ENCODE measurements around the gene TBC1D16. TPM values are rescaled to one million over a fixed set of nuclear protein-coding genes. Genes with fewer than 3 reads are reported as not detected.

The TBC1D16 gene
- total RNA-seq, 1 experiment from 2014 or later: 85.8 TPM

GRCh38 chr17:79951361-79952264 lies 84.1 kb downstream of the TBC1D16 start:
- DNase-seq: peak; percentile 54
- Mint-ChIP-seq H3K4me3 (peak overlapping the region; percentile 68 to 77; a peak in 3 of 5 replicates), H3K27me3 (ENCODE audit: low read depth) (no peaks in the 10 kb centered on the region; the same call in 1 of the 2 replicates), H3K36me3 (ENCODE audit: insufficient read depth in 1 of 3, low read depth in 3 of 3) (peaks cover 9 to 16% (median 15%) of the 10 kb centered on the region in 3 experiments; a peak in 6 of 7 replicates), H3K27ac (peak overlapping the region; percentile 97 to 99 (median 99)), H3K4me1 (peaks cover 62 to 85% of the 10 kb centered on the region in 2 experiments), H3K9me3 (peaks cover 0 to 4% of the 10 kb centered on the region in 2 experiments; a peak in 1 of 5 replicates)
- no peak overlapping the region for H3K4ac ChIP-seq (ENCODE audit: low read depth, low read length)
- no peak for TF ChIP-seq CTCF (conservative IDR thresholded peaks at IDR 0.05)
- no peak overlapping the region for H3K14ac ChIP-seq (ENCODE audit: insufficient read depth, low read length)
- no peak overlapping the region for H4K8ac ChIP-seq (replicated peaks; ENCODE audit: insufficient read length, low read depth, low read length)
- no peak overlapping the region for H3K18ac ChIP-seq (ENCODE audit: insufficient read length, low read depth, low read length)
- peaks cover 3% of the 10 kb centered on the region; the same call in 1 of the 2 replicates for H3K4me1 ChIP-seq (ENCODE audit: insufficient read depth, low read length)
- no peak overlapping the region for H3K4me2 ChIP-seq (ENCODE audit: insufficient read depth, insufficient read length, low read length)
- H3K23ac ChIP-seq (ENCODE audit: insufficient read length, low read depth, low read length): no peak overlapping the region
- no peaks in the 10 kb centered on the region for H3K9me3 ChIP-seq (ENCODE audit: control insufficient read depth, low read depth, low read length)
- H2AK5ac ChIP-seq (ENCODE audit: insufficient read length, low read length): no peak overlapping the region
- H4K5ac ChIP-seq (ENCODE audit: insufficient read length, low read depth, low read length): no peak overlapping the region
- H4K20me1 ChIP-seq (ENCODE audit: control insufficient read depth, insufficient read depth, insufficient read length): no peaks in the 10 kb centered on the region
- no peak overlapping the region for H2AFZ ChIP-seq (ENCODE audit: low read length)
- H4K91ac ChIP-seq (ENCODE audit: insufficient read length, low read depth, low read length): no peak overlapping the region
- no peak overlapping the region for H2BK20ac ChIP-seq (ENCODE audit: low read depth, low read length, poor library complexity, severe bottlenecking)
- no CpG with 5 or more reads among the region's 31 CpGs for WGBS (ENCODE audit: extremely low coverage, insufficient read length, low lambda C conversion rate)
- no peak overlapping the region for H2BK12ac ChIP-seq (ENCODE audit: insufficient read length, low read depth, low read length)
- no peaks in the 10 kb centered on the region; the same call in 1 of the 2 replicates for H3K79me2 ChIP-seq (ENCODE audit: insufficient read depth, low read length)
- peaks cover 13% of the 10 kb centered on the region for H3K23me2 ChIP-seq (ENCODE audit: insufficient read length, low read depth, low read length, poor library complexity, severe bottlenecking)
- H3K79me1 ChIP-seq (ENCODE audit: insufficient read depth, low read depth, low read length, poor library complexity, severe bottlenecking): no peaks in the 10 kb centered on the region
- H3T11ph ChIP-seq (ENCODE audit: low read length): no peak overlapping the region
- H2BK5ac ChIP-seq (ENCODE audit: insufficient read length, low read length): no peak overlapping the region
- H3K27me3 ChIP-seq (ENCODE audit: insufficient read depth, low read length): no peaks in the 10 kb centered on the region
- H3K56ac ChIP-seq (ENCODE audit: insufficient read length, low read depth, low read length): no peak overlapping the region
- H2BK120ac ChIP-seq (ENCODE audit: low read depth, low read length, poor library complexity, severe bottlenecking): no peak overlapping the region
- H3K9ac ChIP-seq (ENCODE audit: extremely low read depth, insufficient read length, low read length): no peak overlapping the region
- no peak overlapping the region for H3K27ac ChIP-seq (ENCODE audit: insufficient read length, low read depth, low read length)
- H2BK15ac ChIP-seq (ENCODE audit: low read depth, low read length): no peak overlapping the region
